ENCODE measurements around the gene PACS2.

PACS2 gene

GRCh38 chr14:105384041-105384557 lies 69.6 kb downstream of the PACS2 start:
- H3K4me3 ChIP-seq (ENCODE audit: low read depth, low read length) = no peak overlapping the region

- H3K4me3 ChIP-seq (ENCODE audit: low read depth, low read length) = no peak overlapping the region
Measured at GRCh38 chr14:105384605-105385321, 70.2 kb downstream of the PACS2 start.

- H3K4me3 ChIP-seq (ENCODE audit: low read depth, low read length) = no peak overlapping the region
Measured at GRCh38 chr14:105385322-105385637, 70.7 kb downstream of the PACS2 start.

GRCh38 chr14:105385698-105386365 lies 71.3 kb downstream of the PACS2 start:
- H3K4me3 ChIP-seq (ENCODE audit: low read depth, low read length) = no peak overlapping the region

- no peak overlapping the region for H3K4me3 ChIP-seq (ENCODE audit: low read depth, low read length)
Measured at GRCh38 chr14:105386581-105387529, 72.3 kb downstream of the PACS2 start.

GRCh38 chr14:105387530-105387922 lies 73.0 kb downstream of the PACS2 start:
- no peak overlapping the region for H3K4me3 ChIP-seq (ENCODE audit: low read depth, low read length)

- H3K4me3 ChIP-seq (ENCODE audit: low read depth, low read length) = no peak overlapping the region
Measured at GRCh38 chr14:105388110-105388951, 73.8 kb downstream of the PACS2 start.

- H3K4me3 ChIP-seq (ENCODE audit: low read depth, low read length) = no peak overlapping the region
Measured at GRCh38 chr14:105388976-105389375, 74.4 kb downstream of the PACS2 start.

GRCh38 chr14:105389534-105389933 lies 75.0 kb downstream of the PACS2 start:
- H3K4me3 ChIP-seq (ENCODE audit: low read depth, low read length) = no peak overlapping the region

GRCh38 chr14:105389976-105390848 lies 75.7 kb downstream of the PACS2 start:
- no peak overlapping the region for H3K4me3 ChIP-seq (ENCODE audit: low read depth, low read length)

GRCh38 chr14:105390849-105391500 lies 76.4 kb downstream of the PACS2 start:
- no peak overlapping the region for H3K4me3 ChIP-seq (ENCODE audit: low read depth, low read length)

GRCh38 chr14:105391541-105391940 lies 77.0 kb downstream of the PACS2 start:
- H3K4me3 ChIP-seq (ENCODE audit: low read depth, low read length) = no peak overlapping the region

GRCh38 chr14:105392131-105393090 lies 77.9 kb downstream of the PACS2 start:
- no peak overlapping the region for H3K4me3 ChIP-seq (ENCODE audit: low read depth, low read length)

- no peak overlapping the region for H3K4me3 ChIP-seq (ENCODE audit: low read depth, low read length)
Measured at GRCh38 chr14:105393151-105393550, 78.6 kb downstream of the PACS2 start.

GRCh38 chr14:105394714-105395537 lies 80.4 kb downstream of the PACS2 start:
- H3K4me3 ChIP-seq (ENCODE audit: low read depth, low read length) = no peak overlapping the region

- no peak overlapping the region for H3K4me3 ChIP-seq (ENCODE audit: low read depth, low read length)
Measured at GRCh38 chr14:105395538-105395854, 80.9 kb downstream of the PACS2 start.

GRCh38 chr14:105397350-105397931 lies 82.9 kb downstream of the PACS2 start:
- no peak overlapping the region for H3K4me3 ChIP-seq (ENCODE audit: low read depth, low read length)
